B cell (primary cell): Measurements from ENCODE around the gene BAHCC1.

Experiments
- EZH2 ChIP-seq: IDR thresholded peaks from 2 replicates; pipeline ENCODE4 v1.6.1; 2012; ENCODE audit warnings: borderline replicate concordance, low read depth, mild to moderate bottlenecking, moderate library complexity, low read length; ENCODE audit not compliant: insufficient read depth, poor library complexity, severe bottlenecking
- TF ChIP-seq, protein P1 (sequence below): fragments of 200-600 bp; IDR thresholded peaks from one replicate; pipeline ENCODE4 v1.8.0; 2022; ENCODE audit warnings: antibody characterized with exemption, mild to moderate bottlenecking

DNA sequence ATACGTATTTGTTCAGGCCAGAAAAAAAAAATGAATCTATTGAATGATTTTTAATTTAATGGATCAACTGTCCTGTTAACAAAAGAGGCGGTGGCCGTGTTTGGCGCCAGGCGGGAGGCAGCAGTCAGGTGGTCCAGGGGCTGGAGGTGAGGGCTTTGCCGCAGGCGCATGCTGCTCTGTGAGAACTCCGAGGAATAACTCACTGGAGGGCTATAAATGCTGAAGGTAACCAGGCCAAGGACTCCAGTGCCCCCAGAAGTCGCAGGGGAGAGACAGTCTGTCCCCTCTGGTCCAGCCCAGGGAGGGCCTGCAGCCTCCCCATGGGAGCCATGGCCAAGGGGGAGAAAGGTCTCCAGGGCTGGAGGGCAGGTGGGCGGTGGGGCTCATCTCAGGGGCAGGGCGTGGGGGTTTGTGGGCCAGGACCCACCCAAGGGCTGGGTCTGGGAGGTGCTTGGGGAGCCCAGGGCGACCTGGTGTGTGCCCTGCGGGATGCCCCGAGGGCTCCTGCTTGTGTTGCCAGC lies 7.1 kb upstream of the BAHCC1 start:
- TF ChIP-seq, protein P1, sequence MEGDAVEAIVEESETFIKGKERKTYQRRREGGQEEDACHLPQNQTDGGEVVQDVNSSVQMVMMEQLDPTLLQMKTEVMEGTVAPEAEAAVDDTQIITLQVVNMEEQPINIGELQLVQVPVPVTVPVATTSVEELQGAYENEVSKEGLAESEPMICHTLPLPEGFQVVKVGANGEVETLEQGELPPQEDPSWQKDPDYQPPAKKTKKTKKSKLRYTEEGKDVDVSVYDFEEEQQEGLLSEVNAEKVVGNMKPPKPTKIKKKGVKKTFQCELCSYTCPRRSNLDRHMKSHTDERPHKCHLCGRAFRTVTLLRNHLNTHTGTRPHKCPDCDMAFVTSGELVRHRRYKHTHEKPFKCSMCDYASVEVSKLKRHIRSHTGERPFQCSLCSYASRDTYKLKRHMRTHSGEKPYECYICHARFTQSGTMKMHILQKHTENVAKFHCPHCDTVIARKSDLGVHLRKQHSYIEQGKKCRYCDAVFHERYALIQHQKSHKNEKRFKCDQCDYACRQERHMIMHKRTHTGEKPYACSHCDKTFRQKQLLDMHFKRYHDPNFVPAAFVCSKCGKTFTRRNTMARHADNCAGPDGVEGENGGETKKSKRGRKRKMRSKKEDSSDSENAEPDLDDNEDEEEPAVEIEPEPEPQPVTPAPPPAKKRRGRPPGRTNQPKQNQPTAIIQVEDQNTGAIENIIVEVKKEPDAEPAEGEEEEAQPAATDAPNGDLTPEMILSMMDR: no peak
- no peak for TF ChIP-seq EZH2
